Stimulated activated CD4-positive, alpha-beta T cell treated with anti-CD3 and anti-CD28 coated beads, Interleukin-12 subunit alpha, Interleukin-12 subunit beta, amount 100 ng/mL, for 48 hours (primary cell): Measurements from ENCODE around the gene LBHD2.
"Not testable (repeated sequence)": the region's sequence is repeated elsewhere in the genome, so short reads cannot be mapped to it uniquely, and the experiment has no call there.

Experiments used
- DNase-seq, 3 donors: peaks; one replicate each; pipeline ENCODE4 v3.0.0-alpha.2; 2020; ENCODE audit warnings: low read depth in 2 of 3, low spot score in 1 of 3

LBHD2 gene

DNA sequence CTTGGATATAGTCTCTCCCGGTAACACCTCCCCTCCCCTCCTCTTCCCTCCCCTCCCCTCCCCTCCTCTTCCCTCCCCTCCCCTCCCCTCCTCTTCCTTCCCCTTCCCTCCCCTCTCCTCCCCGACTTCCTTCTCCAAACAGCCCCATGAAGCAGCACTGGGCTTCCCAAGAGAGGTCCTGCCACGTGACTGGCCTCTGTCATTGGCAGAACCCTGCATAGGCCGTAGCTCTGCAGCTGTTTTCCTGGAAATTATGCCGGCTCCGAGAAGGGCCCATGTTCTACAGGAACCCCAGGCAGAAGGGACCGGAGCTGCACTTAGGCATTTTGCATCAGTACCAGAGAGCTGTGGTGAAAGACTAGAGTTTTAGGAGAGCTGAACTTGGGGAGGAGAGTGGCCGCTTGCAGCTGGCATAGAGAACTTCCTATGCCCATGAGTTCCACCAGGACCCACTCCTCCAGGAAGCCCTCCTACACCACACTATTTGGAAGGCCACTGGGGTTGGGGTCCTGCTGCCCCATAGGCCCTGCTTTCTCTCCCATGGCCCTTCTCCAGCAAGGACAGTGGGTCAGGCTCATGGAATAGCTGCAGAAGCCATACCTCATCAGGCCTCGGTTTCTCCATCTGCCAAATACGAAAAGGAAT, 34.1 kb downstream of the LBHD2 start:
- no peak for DNase-seq

DNA sequence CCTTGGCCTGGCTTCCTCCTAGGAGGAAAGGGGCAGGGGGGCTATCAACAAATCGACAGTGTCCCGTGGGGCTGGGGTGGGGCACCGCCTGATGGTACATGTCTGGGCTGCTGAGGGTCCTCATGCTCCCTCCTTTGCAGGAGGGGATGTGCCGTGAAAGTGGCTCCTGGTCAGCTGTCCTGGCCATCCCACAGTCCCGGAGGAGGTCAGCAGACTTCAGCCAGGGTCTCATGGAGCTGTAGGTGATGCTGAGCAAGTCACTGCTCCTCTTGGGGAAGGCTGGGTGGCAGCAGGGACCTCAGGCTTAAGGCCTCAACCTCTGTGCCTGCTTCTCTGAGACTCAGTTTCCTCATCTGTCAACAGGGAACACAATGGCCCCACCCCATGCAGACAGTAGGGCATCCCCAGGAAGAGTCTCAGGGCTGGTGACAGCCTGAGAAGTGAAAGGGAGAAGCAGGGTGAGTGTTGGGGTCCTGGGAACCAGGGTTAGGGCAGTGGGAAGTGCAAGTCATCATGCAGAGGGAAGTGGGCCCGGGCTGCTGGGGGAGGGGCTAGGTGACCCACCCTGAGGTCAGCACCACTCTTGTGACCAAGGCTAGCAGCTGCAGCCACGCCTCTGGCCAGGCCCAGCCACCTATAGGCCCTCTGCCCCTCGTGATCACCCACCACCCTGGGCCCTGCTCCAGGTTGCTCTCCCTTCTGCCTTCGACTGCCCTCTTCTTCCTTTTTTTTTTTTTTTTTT, 34.8 kb downstream of the LBHD2 start:
- no peak for DNase-seq

DNA sequence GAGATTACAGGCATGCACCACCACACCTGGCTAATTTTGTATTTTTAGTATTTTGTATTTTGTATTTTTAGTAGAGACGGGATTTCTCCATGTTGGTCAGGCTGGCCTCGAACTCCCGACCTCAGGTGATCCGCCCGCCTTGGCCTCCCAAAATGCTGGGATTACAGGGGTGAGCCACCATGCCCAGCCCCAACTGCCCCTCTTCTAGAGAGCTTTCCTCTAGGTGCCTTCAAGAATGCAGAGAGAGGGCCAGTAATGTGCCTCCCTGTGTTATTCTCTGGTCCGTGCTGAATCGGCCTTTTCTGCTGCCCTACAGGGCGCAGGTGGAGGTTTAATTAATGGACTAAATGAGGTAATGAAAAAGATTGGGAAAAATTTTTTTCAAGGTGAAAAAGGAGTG, 35.5 kb downstream of the LBHD2 start:
- not testable (repeated sequence) for DNase-seq

DNA sequence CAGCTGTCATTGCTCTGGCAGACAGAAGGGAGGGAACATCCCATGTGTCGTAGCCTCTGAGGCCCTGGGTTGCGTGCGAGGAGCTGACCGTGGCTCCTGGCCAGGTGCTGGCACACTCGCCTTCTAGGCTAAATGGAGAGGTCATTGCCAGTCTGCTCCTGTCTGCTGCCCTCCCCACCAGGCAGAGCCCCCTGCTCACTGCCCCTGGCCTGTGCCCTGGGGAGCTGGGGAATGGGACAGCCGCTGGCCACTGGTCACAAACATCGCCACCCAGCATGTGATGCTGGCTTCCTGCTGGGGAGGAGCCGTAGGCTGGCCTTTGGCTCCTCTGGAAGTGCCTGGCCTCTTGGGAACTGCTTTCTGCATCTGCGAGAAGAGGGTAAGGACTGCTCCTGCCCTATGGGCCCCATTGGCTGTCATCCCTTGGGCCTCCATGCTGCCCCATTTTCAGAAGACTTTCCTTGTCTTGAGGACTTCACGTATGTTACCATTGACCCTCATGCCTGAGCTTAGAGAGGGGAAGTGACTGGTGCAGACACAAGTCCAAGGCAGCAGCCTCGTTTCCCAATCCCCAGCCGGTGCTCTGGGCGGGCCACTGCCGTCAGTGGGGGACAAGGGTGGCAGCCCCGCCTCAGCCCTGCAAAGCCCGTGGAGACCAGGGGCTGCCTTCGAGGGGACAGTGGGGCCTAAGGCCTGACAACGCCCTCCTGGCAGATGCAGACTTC, 37.3 kb downstream of the LBHD2 start:
- no peak for DNase-seq

DNA sequence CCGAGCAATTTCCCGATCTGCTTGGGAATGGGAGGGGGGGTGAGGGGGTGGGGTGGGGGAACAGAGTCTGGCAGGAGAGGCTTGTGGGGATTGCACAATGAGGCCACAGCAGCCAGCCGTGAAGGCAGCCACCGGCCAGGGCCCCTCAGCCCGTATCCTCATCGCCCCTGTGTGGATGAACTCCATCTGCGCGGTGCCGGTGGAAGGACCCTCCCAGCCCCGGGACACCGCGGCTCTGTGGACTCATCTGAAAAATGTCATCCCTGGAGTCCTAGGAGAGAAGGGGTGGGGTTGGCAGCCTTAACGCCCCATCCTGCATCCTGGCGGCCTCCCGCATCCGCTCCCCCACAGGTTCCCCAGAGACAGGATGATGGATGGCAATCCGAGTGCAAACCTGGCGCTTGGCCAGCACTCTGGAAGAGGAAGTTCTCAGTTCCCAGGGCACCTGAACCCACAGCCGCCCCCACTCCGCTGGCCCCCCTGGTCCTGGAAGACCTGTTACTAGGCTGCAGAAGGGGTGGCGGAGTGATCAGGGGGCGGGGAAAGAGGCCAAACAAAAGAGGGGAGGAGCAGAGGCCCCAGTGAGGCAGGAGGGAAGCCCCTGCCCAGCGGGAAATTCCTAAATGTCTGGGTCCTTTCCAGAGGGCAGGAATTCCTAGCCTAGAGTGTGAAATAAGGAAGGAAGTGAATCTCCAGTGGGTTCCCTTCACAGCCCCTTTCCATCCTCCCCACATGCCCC, 38.0 kb downstream of the LBHD2 start:
- no peak for DNase-seq

DNA sequence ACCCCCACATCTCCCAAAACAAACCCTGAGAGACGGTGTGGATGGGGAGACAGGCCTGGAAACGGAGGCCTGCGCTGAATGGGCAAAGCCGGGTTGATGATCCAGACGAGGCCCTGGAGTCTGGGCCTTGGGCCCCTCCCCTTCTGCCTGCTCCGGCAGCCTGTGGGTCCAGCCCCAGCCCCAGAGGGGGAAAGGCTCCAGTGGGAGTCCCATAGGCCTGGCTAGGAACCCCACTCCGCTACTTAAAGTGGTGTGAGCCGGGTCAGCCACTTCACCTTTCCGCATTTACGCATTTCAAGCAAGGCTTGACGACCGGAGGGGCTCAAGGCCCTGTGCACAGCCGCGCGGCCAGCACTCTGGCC, 38.6 kb downstream of the LBHD2 start:
- no peak for DNase-seq

DNA sequence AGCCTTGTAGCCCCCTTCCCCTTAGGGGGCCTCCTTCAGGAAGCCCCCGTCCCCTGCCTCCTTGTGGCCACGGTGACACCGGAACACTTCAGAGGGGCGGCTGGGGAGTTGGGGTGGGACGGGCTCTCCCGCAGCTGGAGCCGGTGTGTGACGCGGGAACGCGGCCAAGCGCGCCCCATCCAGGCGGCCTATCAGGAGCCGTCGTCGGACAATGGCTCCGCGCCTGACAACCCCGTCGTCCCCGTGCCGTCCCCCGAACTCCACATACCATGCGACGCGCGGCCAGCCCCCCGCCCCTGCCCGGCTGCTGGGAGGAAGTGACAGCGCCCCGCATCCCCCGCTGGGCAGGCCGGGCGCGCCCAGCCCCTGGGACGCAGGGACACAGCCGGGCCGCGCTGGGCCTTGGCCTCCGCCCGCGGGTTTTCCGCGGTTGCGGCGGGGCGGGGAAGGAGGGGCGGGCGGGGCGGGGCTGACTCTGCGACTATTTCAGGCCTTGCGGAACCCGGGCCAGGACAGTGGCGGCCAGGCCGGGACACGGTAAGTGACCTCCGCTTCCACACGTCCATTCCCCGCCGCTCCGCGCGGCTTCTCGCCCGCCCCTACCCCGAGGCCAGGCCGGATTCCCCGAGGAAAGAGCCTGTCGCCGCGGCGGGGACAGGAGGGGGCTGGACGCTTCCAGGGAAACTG, 39.1 kb downstream of the LBHD2 start, which contains the start of gene TNFAIP2:
Gene TNFAIP2 (plus strand): TSS at position 515 of the 687 bp plus-strand sequence. CDS start 2,997 bp downstream, outside the sequence.
- DNase-seq, result no peak

DNA sequence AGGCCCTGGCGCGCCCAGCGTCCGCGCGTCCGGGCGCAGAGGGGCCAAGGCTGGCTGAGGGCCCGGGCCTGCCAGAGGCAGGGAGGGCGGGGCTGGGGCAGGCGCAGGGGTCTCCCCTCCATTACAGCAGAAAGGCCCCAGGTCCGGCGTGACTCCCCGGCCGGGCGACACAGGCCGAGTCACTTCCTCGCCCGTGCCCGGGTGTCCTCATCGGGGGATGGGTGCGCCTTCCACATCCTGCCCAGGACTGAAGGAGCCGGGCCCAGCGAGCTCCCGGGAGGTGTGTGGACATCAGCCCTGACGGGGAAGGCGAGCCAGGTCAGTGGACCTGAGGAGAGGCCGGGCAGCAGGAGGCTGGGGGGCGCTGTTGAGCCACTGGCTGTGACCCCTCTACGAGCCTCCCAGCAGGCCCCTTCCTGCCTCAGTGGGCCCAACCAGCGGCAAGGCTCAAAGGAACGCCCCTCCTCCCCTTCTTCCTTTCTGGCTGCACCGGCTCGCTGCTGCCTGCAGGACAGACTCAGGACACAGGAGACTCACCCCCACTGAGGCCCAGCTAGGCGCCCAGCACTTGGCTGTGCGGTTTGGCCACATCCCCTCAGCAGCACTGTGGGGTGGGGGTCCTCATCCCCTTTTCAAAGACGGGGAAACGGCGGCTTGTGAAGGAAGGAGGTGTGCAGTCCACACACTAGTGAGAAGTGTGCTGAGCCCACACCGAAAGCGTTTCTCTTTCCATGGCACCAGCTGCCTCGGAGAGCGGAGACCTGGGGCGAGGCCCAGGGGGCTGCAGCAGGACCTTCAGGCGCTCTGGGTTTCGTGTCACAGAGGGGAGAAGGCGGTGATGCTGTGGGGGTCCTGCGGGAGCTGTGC, 39.9 kb downstream of the LBHD2 start:
- no peak for DNase-seq

DNA sequence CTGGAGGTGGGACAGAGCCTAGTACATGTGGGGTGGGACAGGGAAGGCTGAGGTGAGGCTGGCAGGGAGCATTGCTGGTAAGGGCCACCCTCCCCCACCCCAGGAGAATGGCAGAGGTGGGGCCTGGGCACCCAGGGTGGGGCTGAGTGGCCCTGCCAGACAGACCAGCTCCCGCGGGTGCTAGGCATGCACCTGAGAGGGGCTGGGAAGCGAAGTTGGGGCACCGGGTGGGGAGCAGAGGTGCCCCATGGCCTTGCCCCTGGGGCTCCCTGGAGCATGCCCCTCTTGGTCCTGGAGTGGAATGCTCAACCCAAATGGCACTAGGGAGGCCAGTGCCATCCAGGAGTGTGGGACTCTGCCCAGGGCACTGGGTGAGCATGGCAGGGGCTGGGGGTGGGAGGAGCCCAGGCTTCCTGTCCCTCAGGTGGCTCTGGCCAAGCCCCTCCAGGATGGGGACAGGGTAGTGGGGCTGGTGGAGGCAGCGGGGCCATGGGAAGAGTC, 40.5 kb downstream of the LBHD2 start:
- no peak for DNase-seq

DNA sequence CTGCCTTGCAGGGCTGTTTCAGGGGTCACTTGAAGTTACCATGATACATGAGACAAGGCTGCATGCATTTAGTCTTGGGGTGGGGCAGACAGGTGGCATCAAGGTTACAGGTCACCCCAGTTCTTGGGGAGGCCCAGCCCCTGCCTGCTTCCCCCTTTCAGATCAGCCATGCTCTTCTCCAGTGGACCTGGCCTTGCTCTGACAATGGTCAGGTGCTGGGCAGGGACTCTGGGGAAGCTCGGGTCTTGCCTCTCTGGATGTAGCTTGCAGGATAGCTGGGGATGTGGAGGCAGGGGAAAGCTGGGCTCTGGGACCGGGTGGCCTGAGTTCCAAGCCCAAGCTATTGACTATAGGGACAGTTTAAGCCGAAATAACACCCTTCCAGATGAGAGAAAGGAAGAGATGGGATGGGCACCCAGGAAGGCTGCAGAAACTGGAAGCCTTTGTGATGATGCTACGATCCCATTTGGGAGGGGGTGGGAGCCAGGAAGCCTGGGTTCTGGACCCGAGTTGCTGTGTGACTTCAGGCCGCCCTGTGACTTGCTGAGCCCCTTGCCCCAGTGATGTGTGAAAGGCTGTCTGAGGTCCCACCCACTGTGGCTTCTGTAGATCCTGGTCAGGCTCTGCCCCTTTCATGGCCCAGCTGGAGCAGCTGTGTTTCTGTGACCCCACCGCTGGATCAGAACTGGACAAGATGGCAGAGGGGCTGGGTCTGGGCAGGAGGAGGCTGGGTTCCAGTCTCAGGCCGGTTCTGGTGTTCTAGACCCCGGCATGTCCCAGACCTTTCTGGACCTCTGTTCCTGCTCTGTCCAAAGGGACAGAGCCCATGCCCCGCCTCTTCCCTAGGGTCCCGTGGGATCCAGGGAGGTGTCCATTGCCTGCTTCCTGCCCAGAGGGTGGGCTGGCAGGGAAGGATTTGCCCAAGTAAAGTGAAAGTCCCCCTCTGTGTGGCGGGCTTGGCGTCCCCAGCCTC, 41.4 kb downstream of the LBHD2 start:
- DNase-seq, result no peak

DNA sequence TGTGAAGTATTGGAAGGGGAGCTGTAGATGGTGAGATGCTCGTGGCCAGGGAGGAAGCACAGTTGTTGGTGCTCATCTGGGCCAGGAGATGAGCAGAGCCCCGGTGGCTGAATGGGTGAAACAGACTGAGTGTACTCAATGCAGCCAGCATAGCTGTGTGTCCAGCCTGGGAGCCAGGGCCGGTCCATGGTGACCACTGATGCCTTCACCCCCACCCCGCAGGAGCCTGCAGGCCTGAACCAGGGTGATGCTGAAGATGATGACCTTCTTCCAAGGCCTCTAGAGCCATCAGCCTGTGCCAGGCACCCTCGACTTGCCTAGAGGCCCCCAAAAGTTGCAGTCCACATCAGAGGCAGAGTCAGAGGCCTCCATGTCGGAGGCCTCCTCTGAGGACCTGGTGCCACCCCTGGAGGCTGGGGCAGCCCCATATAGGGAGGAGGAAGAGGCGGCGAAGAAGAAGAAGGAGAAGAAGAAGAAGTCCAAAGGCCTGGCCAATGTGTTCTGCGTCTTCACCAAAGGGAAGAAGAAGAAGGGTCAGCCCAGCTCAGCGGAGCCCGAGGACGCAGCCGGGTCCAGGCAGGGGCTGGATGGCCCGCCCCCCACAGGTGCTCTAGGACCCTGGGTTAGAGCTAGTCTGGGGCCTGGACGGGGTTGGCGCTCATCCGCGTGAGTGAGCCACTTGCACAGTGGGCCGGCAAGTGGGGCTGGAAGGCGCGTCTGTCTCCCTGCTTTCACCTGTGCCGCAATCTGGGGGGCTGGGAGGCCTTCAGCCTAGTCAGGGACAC, 42.3 kb downstream of the LBHD2 start:
- no peak for DNase-seq

DNA sequence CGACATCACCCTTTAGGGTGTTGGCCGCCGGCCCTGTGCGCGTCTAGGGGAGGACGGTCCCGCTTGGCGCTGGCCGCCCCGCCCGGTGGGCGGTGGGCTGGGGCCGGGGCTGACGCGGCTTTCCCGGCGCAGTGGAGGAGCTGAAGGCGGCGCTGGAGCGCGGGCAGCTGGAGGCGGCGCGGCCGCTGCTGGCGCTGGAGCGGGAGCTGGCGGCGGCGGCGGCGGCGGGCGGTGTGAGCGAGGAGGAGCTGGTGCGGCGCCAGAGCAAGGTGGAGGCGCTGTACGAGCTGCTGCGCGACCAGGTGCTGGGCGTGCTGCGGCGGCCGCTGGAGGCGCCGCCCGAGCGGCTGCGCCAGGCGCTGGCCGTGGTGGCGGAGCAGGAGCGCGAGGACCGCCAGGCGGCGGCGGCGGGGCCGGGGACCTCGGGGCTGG, 42.9 kb downstream of the LBHD2 start:
- DNase-seq, result no peak

DNA sequence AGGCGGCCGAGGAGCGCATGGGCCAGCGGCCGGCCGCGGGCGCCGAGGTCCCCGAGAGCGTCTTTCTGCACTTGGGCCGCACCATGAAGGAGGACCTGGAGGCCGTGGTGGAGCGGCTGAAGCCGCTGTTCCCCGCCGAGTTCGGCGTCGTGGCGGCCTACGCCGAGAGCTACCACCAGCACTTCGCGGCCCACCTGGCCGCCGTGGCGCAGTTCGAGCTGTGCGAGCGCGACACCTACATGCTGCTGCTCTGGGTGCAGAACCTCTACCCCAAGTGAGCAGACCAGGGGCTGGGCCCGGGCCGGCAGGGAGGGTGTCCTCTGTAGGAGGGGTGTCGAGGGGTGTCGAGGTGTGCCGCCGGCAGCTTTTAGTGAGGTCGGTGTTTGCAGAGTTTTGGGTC, 43.3 kb downstream of the LBHD2 start:
- no peak for DNase-seq

DNA sequence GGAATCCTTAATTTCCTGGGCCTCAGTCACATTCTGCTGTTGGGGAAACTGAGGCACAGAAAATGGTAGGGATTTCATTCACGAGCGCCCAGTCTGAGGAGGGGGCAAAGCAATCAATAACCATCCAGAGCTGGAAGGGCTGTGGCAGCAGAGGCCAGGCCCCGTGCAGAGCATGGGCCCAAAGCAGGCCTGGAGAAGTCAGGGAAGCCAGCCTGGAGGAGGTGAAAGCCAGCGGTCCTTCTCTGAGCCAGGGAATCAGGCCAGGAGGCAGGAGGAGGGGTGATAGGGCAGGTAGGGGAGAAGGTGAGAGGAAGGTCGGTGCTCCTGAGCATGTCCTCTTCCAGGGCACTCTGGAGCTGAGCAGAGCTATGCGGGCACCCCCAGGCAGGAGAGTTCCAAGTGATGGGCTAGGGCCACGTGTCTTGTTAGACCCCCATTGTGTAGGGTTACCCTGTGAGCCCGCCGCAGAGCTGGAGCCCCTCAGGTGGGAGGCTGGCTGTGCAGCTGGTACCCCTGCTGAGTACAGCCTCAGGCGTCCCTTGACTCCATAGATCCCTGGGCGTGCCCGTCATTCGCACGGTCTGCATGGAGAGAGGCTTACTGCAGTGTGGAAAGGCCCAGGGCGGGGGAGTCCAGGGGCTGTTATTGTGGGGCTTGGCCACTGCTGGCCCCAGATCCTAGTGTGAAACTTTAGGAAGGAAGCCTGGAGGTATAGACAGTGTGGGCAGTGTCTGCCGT, 44.0 kb downstream of the LBHD2 start:
- no peak for DNase-seq

DNA sequence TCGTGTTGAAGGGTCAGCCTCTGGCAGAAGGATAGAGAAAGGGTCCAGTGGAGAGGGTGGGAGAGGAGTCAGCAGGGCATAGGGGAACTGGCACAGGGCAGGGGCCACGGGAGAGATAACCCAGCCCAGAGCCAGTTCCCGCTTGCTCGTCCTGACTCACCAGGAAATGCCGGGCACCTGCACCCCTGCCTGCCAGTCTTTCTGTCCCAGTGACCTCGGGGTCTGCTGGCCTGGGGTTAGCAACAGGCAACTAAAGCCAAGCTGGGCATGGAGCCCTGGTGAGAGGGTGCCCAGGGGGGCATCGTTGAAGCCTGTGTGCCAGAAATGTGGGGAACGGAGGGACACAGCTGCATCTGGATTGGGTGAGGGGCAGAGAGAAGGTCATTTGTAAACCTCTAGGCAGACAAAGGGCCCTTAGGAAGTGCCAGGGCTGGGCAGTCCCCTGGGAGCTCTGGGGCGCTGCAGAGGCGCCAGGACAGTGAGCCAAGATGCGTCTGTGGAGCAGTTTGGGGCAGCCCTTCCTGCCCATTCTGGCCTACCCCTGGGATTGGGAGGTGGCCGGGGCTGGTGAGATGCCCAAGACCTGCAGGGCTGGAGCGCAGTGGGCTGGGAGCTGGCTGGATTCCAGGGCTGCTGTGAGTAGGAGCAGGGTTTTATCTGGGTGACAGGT, 44.8 kb downstream of the LBHD2 start:
- DNase-seq, result no peak

DNA sequence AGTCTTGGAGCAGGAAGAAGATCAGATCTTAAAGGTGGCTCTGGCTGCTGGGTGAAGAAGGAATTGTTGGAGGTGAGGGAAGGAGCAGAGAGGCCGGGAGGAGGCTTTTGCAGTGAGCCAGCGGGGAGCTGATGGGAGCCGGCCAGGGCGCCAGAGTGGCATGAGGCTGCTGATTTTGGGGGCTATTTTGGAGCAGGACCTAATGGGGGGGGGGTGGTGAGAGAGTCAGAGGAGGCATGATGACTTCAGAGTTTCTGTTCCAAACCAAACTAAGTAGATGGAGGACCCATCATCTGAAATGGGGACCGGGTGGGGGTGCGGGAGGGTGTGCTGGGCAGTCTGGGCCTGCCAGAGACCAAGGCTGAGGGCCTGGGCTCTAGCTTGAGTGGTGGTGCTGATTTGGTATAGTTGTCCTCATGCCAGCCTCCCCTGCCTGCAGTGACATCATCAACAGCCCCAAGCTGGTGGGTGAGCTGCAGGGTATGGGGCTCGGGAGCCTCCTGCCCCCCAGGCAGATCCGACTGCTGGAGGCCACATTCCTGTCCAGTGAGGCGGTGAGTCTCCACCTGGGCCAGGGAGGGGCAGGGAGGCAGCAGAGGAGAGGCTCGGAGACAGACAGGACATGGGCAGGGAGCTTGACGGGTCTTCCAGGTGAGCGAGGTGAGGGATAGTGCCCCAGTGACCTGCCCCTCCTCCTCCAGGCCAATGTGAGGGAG, 45.4 kb downstream of the LBHD2 start:
- no peak for DNase-seq
